ENCODE measurements around the gene CLDN7. TPM values are rescaled to one million over a fixed set of nuclear protein-coding genes. Genes with fewer than 3 reads are reported as not detected.

CLDN7 gene
- total RNA-seq, 2 donors from 2014 or later, result 142 to 149 TPM

DNA sequence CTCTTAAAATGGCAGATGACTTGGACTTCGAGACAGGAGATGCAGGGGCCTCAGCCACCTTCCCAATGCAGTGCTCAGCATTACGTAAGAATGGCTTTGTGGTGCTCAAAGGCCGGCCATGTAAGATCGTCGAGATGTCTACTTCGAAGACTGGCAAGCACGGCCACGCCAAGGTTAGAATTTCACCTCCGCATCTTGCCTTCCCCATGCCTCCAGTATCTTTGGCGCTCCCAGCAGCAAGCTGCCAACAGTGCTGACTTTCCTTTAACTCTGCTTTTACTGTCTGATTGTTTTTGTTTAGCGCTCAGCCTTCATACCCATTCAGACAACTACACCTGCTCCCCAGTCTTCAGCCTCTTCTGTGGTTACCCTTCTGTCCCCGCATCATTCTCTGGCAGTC, 47.4 kb upstream of the CLDN7 start:
- Histone ChIP-seq H3K36me3 (ENCODE audit: control insufficient read depth, insufficient read depth, low read length) (peaks cover 42% of the 10 kb centered on the region), H3K4me1 (ENCODE audit: control insufficient read depth, insufficient read depth, low read length) (no peaks in the 10 kb centered on the region), H3K9ac (ENCODE audit: extremely low read depth, low read length, poor library complexity, severe bottlenecking) (no peak overlapping the region), H3K4me3 (ENCODE audit: low read length) (peak overlapping the region; percentile 99), H3K27ac (ENCODE audit: low read depth, low read length) (no peak overlapping the region), H3K9me3 (ENCODE audit: control insufficient read depth, low read length) (no peaks in the 10 kb centered on the region), H3K27me3 (ENCODE audit: control insufficient read depth, insufficient read depth, low read length, poor library complexity, severe bottlenecking) (no peaks in the 10 kb centered on the region)
- Mint-ChIP-seq H3K27me3 (ENCODE audit: insufficient read depth) (no peaks in the 10 kb centered on the region), H3K27ac (peak overlapping the region; percentile 97), H3K9me3 (no peaks in the 10 kb centered on the region), H3K4me3 (peak overlapping the region; percentile 88), H3K36me3 (ENCODE audit: low read depth) (peaks cover 49% of the 10 kb centered on the region), H3K4me1 (peaks cover 30% of the 10 kb centered on the region)
- WGBS, 2 experiments (ENCODE audit: insufficient coverage in 1 of 2, insufficient read length in 1 of 2), result 96 to 97% methylated on average over 7 to 12 of the region's 12 CpGs
- no peak for DNase-seq
- TF ChIP-seq, protein P1, sequence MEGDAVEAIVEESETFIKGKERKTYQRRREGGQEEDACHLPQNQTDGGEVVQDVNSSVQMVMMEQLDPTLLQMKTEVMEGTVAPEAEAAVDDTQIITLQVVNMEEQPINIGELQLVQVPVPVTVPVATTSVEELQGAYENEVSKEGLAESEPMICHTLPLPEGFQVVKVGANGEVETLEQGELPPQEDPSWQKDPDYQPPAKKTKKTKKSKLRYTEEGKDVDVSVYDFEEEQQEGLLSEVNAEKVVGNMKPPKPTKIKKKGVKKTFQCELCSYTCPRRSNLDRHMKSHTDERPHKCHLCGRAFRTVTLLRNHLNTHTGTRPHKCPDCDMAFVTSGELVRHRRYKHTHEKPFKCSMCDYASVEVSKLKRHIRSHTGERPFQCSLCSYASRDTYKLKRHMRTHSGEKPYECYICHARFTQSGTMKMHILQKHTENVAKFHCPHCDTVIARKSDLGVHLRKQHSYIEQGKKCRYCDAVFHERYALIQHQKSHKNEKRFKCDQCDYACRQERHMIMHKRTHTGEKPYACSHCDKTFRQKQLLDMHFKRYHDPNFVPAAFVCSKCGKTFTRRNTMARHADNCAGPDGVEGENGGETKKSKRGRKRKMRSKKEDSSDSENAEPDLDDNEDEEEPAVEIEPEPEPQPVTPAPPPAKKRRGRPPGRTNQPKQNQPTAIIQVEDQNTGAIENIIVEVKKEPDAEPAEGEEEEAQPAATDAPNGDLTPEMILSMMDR (conservative IDR thresholded peaks at IDR 0.05), result no peak

DNA sequence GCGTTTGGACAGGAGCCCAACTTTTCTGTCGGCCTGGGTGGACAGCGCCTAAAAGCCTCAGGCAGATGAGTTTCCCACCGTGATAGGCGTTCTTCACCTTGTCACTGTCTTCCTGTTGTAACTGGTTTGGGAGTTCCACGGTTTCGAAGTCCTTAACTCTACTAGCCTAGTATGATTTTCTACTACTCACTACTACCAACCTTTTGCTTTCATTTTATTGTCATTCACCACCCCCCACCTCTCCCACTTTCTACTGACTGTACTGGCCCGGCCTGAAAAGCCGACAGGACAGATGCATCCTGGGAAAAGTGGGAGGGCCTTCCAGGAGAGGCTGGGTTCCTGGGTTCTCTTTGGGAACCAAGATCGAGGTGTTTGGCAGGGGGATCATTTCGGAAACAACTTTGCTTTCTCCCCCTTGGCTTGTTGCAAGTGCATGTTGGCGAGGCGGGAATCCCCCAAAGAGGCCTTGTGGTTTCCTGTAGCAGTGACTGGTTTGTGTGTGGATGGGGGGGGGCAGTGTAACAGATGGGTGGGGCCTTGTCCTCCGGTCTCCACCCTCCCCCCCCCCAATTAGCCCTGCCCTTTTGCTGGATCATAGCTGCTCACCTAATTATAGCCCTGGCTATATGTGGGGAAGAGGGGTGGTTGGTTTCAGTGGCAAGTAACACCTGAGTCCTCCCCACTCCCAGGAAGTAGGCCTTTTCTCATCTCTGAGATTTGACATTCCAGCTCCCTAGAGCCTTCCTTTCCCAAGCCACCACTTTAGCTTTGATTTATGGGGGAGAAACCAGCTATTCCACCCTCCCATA, 46.6 kb upstream of the CLDN7 start:
- Mint-ChIP-seq H3K4me3 (peak overlapping the region; percentile 88), H3K27me3 (ENCODE audit: insufficient read depth) (peaks cover 3% of the 10 kb centered on the region), H3K27ac (peak overlapping the region; percentile 97), H3K4me1 (peaks cover 23% of the 10 kb centered on the region), H3K36me3 (ENCODE audit: low read depth) (peaks cover 48% of the 10 kb centered on the region), H3K9me3 (no peaks in the 10 kb centered on the region)
- Histone ChIP-seq H3K9me3 (ENCODE audit: control insufficient read depth, low read length) (no peaks in the 10 kb centered on the region), H3K27me3 (ENCODE audit: control insufficient read depth, insufficient read depth, low read length, poor library complexity, severe bottlenecking) (no peaks in the 10 kb centered on the region), H3K36me3 (ENCODE audit: control insufficient read depth, insufficient read depth, low read length) (peaks cover 42% of the 10 kb centered on the region), H3K4me3 (ENCODE audit: low read length) (peak overlapping the region; percentile 99), H3K4me1 (ENCODE audit: control insufficient read depth, insufficient read depth, low read length) (no peaks in the 10 kb centered on the region), H3K9ac (ENCODE audit: extremely low read depth, low read length, poor library complexity, severe bottlenecking) (peak overlapping the region; percentile 91), H3K27ac (ENCODE audit: low read depth, low read length) (peak overlapping the region; percentile 89)
- TF ChIP-seq, protein P1 (conservative IDR thresholded peaks at IDR 0.05), result no peak
- 0 to 2% methylated on average over 9 to 11 of the region's 14 CpGs for WGBS, 2 experiments (ENCODE audit: insufficient coverage in 1 of 2, insufficient read length in 1 of 2)
- peak; percentile 94 for DNase-seq

DNA sequence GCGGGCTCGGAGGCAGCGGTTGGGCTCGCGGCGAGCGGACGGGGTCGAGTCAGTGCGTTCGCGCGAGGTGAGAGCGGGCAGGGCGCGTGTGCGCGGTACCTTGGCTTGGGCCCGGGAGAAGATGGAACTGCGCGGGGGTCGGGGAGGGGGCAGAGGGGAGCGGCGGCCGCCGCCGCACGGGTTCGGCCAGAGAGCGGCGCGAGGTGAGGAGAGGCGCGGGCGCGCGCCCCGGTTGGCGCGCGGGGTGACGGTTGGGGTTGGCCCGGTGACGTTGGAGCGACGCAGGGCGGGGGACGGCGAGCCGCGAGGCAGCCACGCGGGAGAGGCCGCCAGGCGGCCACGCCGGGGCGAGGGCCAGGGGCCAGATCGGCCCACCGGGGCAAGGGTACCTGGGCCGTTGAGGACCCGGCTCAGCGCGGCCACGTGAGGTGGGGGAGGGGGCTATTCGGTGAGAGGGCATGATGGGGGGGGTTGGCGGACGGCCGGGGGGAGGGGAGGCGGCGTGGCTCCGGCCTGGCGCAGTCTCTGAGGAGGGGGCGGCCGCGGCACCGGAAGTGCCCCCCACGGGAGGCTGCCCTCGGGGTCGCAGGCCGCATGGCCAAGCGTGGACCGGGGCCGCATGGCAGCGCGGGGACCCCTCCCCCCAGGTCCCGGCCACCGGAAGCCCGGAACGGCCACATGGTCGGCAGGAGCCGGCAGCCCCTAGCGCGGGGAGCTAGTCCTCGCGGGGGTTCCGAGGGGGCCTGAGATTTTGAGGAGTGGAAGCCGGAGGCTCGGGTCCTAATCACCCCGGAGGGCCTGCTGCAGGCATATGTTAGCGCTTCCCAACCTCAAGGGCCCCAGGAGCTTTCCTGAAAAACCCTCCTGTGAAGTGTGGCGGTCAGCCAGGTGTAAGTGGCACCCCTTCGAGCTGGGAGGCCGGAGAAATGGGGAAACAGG, 45.7 kb upstream of the CLDN7 start:
- Histone ChIP-seq H3K9ac (ENCODE audit: extremely low read depth, low read length, poor library complexity, severe bottlenecking) (peak overlapping the region; percentile 91), H3K27ac (ENCODE audit: low read depth, low read length) (peak overlapping the region; percentile 89), H3K4me1 (ENCODE audit: control insufficient read depth, insufficient read depth, low read length) (no peaks in the 10 kb centered on the region), H3K36me3 (ENCODE audit: control insufficient read depth, insufficient read depth, low read length) (peaks cover 35% of the 10 kb centered on the region), H3K4me3 (ENCODE audit: low read length) (peak overlapping the region; percentile 99), H3K27me3 (ENCODE audit: control insufficient read depth, insufficient read depth, low read length, poor library complexity, severe bottlenecking) (no peaks in the 10 kb centered on the region), H3K9me3 (ENCODE audit: control insufficient read depth, low read length) (no peaks in the 10 kb centered on the region)
- Mint-ChIP-seq H3K9me3 (no peaks in the 10 kb centered on the region), H3K36me3 (ENCODE audit: low read depth) (peaks cover 39% of the 10 kb centered on the region), H3K4me1 (peaks cover 23% of the 10 kb centered on the region), H3K4me3 (peak overlapping the region; percentile 88), H3K27me3 (ENCODE audit: insufficient read depth) (peaks cover 3% of the 10 kb centered on the region), H3K27ac (peak overlapping the region; percentile 99)
- DNase-seq, result peak; percentile 78
- TF ChIP-seq, protein P1 (conservative IDR thresholded peaks at IDR 0.05), result peak; percentile 24
- WGBS, 2 experiments (ENCODE audit: insufficient coverage in 1 of 2, insufficient read length in 1 of 2), result 0% methylated on average over 18 to 100 of the region's 104 CpGs
